Tibial nerve (tissue), 4 donors: Measurements from ENCODE around the gene FRMD4B.

Source experiments
- EP300 ChIP-seq, 2 donors: sonication (generic); formaldehyde crosslinking; IDR thresholded peaks; one replicate each; pipeline ENCODE4 v1.6.1; 2017; ENCODE audit warnings: antibody characterized with exemption in 2 of 2, mild to moderate bottlenecking in 1 of 2
- TF ChIP-seq, protein P1 (sequence below), 5 experiments: fragments of 200-600 bp in 3 of 5; fragments of 450-650 bp in 2 of 5; sonication (generic) in 3 of 5; IDR thresholded peaks; one replicate each; pipeline ENCODE4 v1.5.1; 2016 to 2019; ENCODE audit warnings: antibody characterized with exemption in 5 of 5, mild to moderate bottlenecking in 3 of 5, moderate library complexity in 2 of 5

DNA sequence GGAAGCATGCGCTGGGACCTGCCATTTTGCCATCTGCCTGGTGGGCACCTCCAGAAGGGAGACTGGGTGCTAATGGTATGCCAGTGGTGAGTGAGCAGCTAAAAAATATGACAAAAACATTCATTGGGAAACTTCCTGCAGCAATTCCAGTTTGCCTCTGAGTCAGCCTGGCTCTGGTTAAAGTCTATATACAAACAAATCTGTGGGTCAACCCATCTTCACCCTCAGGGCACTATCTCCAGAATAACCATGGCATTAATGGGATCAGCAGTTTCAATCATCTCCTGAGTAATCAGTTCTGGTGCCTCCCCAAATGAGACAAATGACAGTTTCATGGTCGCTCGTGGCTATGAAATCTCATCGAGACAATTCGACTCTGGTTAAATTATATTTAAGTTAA lies 21.5 kb downstream of the FRMD4B start:
- TF ChIP-seq, protein P1, sequence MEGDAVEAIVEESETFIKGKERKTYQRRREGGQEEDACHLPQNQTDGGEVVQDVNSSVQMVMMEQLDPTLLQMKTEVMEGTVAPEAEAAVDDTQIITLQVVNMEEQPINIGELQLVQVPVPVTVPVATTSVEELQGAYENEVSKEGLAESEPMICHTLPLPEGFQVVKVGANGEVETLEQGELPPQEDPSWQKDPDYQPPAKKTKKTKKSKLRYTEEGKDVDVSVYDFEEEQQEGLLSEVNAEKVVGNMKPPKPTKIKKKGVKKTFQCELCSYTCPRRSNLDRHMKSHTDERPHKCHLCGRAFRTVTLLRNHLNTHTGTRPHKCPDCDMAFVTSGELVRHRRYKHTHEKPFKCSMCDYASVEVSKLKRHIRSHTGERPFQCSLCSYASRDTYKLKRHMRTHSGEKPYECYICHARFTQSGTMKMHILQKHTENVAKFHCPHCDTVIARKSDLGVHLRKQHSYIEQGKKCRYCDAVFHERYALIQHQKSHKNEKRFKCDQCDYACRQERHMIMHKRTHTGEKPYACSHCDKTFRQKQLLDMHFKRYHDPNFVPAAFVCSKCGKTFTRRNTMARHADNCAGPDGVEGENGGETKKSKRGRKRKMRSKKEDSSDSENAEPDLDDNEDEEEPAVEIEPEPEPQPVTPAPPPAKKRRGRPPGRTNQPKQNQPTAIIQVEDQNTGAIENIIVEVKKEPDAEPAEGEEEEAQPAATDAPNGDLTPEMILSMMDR (IDR thresholded peaks at IDR 0.05): no peak
- TF ChIP-seq EP300 (IDR thresholded peaks at IDR 0.05): peak in 1 of 2 donors; percentile 15
